GM19035 (cell line): ENCODE measurements around the gene MX1.

Source experiments
- ATAC-seq: cut with Tn5 transposase; IDR thresholded peaks from one replicate; pipeline ENCODE4 v1.9.1; 2021; ENCODE audit not compliant: unreplicated experiment

Gene MX1

GRCh38 chr21:41458121-41458520 is 32.1 kb downstream of the MX1 start:
- ATAC-seq: no peak

DNA sequence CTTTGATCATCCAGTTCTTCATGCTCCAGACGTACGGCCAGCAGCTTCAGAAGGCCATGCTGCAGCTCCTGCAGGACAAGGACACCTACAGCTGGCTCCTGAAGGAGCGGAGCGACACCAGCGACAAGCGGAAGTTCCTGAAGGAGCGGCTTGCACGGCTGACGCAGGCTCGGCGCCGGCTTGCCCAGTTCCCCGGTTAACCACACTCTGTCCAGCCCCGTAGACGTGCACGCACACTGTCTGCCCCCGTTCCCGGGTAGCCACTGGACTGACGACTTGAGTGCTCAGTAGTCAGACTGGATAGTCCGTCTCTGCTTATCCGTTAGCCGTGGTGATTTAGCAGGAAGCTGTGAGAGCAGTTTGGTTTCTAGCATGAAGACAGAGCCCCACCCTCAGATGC is 32.5 kb downstream of the MX1 start:
- no peak for ATAC-seq

GRCh38 chr21:41459884-41460534 is 34.0 kb downstream of the MX1 start:
- no peak for ATAC-seq

- no peak for ATAC-seq
Measured at GRCh38 chr21:41460578-41461527, 34.8 kb downstream of the MX1 start.

DNA sequence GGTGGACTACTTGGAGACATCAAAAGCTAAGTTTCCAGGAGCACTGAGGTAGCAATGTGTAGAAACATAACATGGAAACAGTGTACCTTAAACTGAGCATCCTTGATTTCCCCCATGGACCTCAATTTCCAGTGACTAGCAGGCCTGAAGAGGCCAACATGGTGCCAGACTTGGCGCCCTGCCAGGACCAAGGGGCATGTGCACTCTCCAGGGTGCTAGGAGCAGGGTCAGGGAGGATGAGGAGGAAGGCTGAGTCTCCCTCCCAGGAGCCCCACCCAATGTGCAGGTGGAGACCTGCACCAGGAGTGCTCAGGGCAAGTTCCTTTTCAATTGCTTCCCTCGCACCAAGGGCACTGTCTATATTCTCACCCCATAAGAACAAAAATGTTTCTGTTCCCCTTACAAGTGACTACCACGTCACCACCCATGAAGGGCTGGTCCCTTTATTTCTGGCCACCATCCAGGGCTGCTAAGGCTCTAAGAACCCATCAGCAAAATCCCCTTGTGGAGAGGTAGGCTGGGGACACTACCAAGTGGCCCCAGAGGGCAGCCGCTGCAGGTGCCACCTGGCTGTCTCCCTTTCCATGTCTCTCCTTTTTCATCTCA is 39.2 kb downstream of the MX1 start:
- no peak for ATAC-seq

- ATAC-seq: no peak
Measured at GRCh38 chr21:41466024-41466820, 40.2 kb downstream of the MX1 start.

GRCh38 chr21:41470054-41470453 is 44.0 kb downstream of the MX1 start:
- no peak for ATAC-seq

- no peak for ATAC-seq
Measured at GRCh38 chr21:41472753-41473548, 46.9 kb downstream of the MX1 start.

GRCh38 chr21:41475714-41476420 is 49.8 kb downstream of the MX1 start:
- ATAC-seq: no peak

GRCh38 chr21:41477641-41478318 is 51.7 kb downstream of the MX1 start:
- ATAC-seq: no peak

DNA sequence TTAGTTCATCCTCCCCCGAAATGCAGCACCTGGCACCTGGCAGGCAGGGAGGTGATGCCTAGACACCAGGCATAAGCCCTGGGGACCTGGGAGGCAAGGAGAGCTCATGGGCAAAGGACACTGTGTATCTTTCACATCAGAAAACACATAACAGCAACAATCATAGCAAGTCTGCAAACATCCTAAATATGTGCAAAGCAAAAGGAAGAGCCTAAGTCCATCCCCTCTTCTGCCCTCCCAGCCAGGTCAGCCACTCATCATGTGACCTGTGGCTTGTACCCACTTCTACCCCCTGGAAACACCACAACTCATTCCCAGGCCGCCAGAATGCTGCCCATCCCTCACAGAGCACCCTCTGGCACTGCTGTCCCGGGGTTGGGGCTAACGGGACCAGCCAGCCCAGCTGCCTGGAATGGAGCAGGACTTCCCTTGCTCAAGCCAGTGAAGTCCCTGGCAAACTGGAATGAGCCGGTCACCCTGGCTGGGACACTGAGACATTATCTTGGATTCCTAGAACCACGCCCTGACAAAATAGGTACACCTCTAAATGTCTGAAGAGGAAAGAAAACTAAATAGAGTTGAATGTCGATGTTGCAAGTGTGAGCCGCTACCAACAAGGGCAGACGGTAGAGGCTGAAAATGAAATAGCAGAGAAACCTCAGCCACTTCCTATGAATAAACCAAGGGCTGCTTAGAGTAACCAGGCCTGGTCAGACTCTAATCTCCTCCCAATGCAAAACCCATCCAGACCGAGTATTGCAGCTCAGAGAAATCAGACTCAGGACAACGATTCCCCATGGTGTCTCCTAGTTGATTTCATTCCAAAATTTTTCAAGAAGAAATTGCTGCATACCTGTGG is 52.5 kb downstream of the MX1 start:
- no peak for ATAC-seq

DNA sequence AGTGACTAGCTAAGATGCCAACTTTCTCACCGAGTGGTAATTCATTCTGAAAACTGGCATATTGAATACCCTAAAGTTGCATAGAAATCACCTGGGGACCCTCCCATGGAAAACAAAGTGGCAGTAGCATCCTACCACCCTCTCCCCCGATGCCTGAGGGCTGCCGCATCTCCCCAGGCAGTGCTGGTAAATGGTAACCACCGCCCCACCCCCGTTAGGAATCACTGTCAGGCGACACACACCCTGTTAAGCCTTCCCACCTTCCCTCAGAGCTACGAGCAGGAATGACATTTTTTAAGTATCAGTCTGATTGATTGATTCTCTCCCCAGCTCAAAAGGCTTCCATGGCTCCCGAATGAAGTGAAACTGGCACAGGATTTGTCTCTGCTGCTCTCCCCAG is 53.6 kb downstream of the MX1 start:
- ATAC-seq: no peak

DNA sequence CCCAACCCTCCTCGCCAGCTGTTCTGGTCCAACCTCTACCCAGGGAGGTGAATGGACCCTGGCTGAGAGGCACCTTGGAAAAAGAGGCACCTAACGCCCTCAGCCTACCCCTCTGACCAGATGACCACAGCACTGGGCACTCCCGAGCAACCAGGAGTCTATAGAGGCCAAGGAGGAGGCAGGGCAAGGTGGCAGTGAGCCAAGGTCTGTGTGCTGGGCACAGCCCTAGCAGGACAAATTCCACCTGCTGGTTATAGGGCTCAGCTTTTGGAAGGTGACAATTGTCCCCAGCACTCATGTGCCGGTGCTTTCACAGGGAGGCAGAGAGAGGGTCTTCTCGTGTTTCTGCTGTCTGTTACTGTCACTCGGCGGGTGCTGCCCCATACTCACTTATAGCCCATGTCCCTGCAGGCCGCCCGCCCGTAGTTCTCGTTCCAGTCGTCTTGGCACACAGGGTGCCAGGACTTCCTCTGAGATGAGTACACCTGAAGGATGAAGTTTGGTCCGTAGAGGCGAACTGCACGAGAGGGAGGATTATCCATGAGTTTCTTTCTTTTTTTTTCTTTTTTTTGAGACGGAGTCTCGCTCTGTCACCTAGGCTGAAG is 54.1 kb downstream of the MX1 start:
- ATAC-seq: no peak

- no peak for ATAC-seq
Measured at GRCh38 chr21:41481191-41481590, 55.2 kb downstream of the MX1 start.

- ATAC-seq: no peak
Measured at GRCh38 chr21:41482301-41482700, 56.3 kb downstream of the MX1 start.

DNA sequence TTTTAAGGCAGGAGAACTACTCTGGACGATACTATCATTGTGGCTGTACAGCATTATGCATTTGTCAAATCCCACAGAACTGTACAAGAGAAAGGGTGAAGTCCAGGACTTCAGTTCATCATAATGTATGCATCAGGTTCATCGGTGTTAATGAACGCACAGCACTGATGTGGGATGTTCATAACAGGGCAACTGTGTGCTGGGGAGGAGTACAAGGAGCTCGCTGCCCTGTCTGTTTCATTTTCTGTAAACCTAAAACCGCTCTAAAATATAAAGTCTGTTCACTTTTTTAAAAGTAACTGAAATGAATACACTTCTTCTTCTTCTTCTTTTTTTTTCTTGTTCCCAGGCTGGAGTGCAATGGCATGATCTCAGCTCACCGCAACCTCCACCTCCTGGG is 56.9 kb downstream of the MX1 start:
- no peak for ATAC-seq

- ATAC-seq: no peak
Measured at GRCh38 chr21:41483415-41483814, 57.4 kb downstream of the MX1 start.

GRCh38 chr21:41483973-41484372 is 57.9 kb downstream of the MX1 start:
- ATAC-seq: no peak
